Measurements from ENCODE around the gene CD48. TPM values are rescaled to one million over a fixed set of nuclear protein-coding genes. Genes with fewer than 3 reads are reported as not detected.

The CD48 gene
- total and polyA plus RNA-seq, 7 experiments from 2014 or later: 200 to 438 (median 353) TPM

DNA sequence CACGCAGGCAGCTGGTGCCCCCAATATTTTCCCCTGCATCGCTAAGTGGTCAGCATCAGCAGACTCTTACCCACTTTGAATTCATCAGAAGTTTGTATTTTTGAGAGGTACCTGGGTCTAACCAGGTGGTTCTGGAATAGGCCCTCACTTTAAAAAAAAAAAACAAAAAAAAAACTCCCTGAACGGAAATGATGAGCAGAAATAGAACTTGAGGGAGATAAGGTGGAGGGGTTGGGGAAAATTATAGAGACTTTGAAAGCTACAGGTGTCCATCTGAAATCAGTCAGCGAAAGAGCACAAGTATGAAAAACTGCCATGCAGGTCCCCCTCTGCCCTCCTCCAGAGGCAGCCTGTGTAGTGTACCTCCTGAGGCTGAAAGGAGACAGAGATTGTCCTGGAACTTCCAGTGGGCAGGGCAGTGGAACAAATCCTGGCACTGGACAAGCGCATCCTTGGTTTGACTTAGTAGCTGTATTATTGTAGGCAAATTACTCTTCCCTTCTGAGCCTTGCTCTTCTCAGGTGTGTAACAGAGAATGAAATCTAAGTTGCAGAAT lies 28.6 kb upstream of the CD48 start:
- no peaks in the 10 kb centered on the region for H3K27me3 ChIP-seq (ENCODE audit: control insufficient read depth in 2 of 2, insufficient read depth in 2 of 2, low read length in 2 of 2)
- DNase-seq: no peak
- H3K27ac ChIP-seq (ENCODE audit: low read depth, low read length): no peak overlapping the region
- intact Hi-C loops (cut with micrococcal nuclease): no loop called here
- H3K36me3 ChIP-seq (ENCODE audit: control insufficient read depth in 2 of 3, insufficient read depth in 3 of 3, low read length in 3 of 3): no peaks in the 10 kb centered on the region
- POLR2A ChIA-PET: interaction anchor here (0.8 to 1.0 kb wide), 2 partner anchors 15 to 53 kb away, joined by 3 to 4 read pairs; no protein-coding TSS in a partner anchor
- Mint-ChIP-seq H3K4me3 (peak overlapping the region in 2 of 10 donors; percentile 56 to 58), H3K9me3 (peaks cover 0 to 27% (median 10%) of the 10 kb centered on the region in 11 donors), H3K27ac (peak overlapping the region in 2 of 9 donors; percentile 15 to 62), H3K36me3 (peaks cover 0 to 29% (median 9%) of the 10 kb centered on the region in 5 donors), H3K4me1 (peaks cover 36 to 66% (median 43%) of the 10 kb centered on the region in 7 donors), H3K27me3 (no peaks in the 10 kb centered on the region)
- peaks cover 28 to 42% of the 10 kb centered on the region in 2 donors for H3K4me1 ChIP-seq (ENCODE audit: control insufficient read depth in 2 of 2, insufficient read depth in 2 of 2, low read length in 2 of 2)
- ATAC-seq: no peak
- CTCF ChIA-PET: no interaction called here
- H3K9me3 ChIP-seq (ENCODE audit: control insufficient read depth in 2 of 3, low read length in 3 of 3): no peaks in the 10 kb centered on the region
- peak overlapping the region; percentile 40 for H3K4me3 ChIP-seq (ENCODE audit: low read length)

DNA sequence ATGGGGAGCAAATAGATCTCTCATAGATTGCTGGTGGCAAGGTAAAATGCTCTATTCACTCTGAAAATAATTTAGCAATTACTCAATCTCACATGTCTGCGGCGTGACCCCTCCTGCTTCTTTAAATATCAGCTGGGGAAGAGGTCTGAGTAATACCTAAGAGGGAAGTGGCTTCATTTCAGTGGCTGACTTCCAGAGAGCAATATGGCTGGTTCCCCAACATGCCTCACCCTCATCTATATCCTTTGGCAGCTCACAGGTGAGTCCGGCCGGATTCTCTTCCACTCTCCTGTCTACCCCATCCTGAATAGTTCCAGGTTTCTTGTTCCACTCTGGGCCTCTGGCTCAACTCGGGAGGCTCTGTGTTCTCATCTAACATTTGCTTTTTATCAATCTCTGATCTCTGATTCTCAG lies 27.5 kb upstream of the CD48 start, which contains the start of gene SLAMF7:
Gene SLAMF7 (plus strand): TSS at position 150 of the 414 bp plus-strand sequence. CDS start 55 bp downstream, at position 205.
- H3K4me3 ChIP-seq (ENCODE audit: low read length): peak within 1 kb of the TSS; percentile 40
- ChIA-PET POLR2A (no interaction called here), CTCF (interaction anchor here (0.9 to 1.5 kb wide), 5 partner anchors 9 to 56 kb away, joined by 3 to 7 read pairs (median 4); no protein-coding TSS in a partner anchor)
- intact Hi-C loops (cut with micrococcal nuclease): no loop called here
- H3K4me1 ChIP-seq (ENCODE audit: control insufficient read depth in 2 of 2, insufficient read depth in 2 of 2, low read length in 2 of 2): peaks cover 17 to 35% of the 10 kb centered on the region in 2 donors
- Mint-ChIP-seq H3K36me3 (peaks cover 0 to 32% (median 9%) of the 10 kb centered on the region in 5 donors), H3K27ac (peak within 1 kb of the TSS in 6 of 9 donors; percentile 5 to 62 (median 28)), H3K4me1 (peaks cover 30 to 63% (median 36%) of the 10 kb centered on the region in 7 donors), H3K27me3 (no peaks in the 10 kb centered on the region), H3K4me3 (peak within 1 kb of the TSS in 4 of 10 donors; percentile 7 to 79 (median 44)), H3K9me3 (peaks cover 0 to 30% (median 13%) of the 10 kb centered on the region in 11 donors)
- no peak for DNase-seq
- no peaks in the 10 kb centered on the region for H3K9me3 ChIP-seq (ENCODE audit: control insufficient read depth in 2 of 3, low read length in 3 of 3)
- H3K36me3 ChIP-seq (ENCODE audit: control insufficient read depth in 2 of 3, insufficient read depth in 3 of 3, low read length in 3 of 3): no peaks in the 10 kb centered on the region
- H3K27me3 ChIP-seq (ENCODE audit: control insufficient read depth in 2 of 2, insufficient read depth in 2 of 2, low read length in 2 of 2): no peaks in the 10 kb centered on the region
- no peak within 1 kb of the TSS for H3K27ac ChIP-seq (ENCODE audit: low read depth, low read length)
- peak; percentile 86 for ATAC-seq

DNA sequence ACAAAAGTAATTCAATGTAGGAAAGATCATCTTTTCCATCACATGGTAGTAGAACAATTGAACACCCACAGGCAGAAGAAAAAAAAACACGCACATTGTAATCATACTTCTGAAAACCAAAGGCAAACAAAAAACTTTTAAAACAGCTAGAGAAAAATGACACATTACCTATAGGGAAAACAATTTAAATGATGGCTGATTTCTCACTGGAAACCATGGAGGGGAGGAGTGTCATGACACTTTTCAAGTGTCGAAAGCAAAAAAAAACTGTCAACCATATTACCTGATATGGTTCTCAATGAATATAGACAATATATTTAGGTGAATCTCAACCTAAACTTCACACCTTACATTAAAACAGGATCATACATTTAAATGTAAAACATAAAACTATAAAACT lies 26.6 kb upstream of the CD48 start:
- H3K4me3 ChIP-seq (ENCODE audit: low read length): no peak overlapping the region
- Mint-ChIP-seq H3K27me3 (no peaks in the 10 kb centered on the region), H3K27ac (peak overlapping the region in 2 of 9 donors; percentile 6 to 19), H3K36me3 (peaks cover 0 to 38% (median 9%) of the 10 kb centered on the region in 5 donors), H3K4me1 (peaks cover 31 to 65% (median 36%) of the 10 kb centered on the region in 7 donors), H3K9me3 (peaks cover 0 to 30% (median 13%) of the 10 kb centered on the region in 11 donors), H3K4me3 (peak overlapping the region in 1 of 10 donors; percentile 26)
- ATAC-seq: no peak
- ChIA-PET POLR2A (interaction anchor here (0.6 kb wide), 1 partner anchor 28 kb away, joined by 3 read pairs; no protein-coding TSS in a partner anchor), CTCF (interaction anchor here (0.6 to 1.5 kb wide), 5 partner anchors 10 to 365 kb away, joined by 3 to 7 read pairs (median 3); no protein-coding TSS in a partner anchor)
- intact Hi-C loops (cut with micrococcal nuclease): no loop called here
- DNase-seq: no peak
- H3K4me1 ChIP-seq (ENCODE audit: control insufficient read depth in 2 of 2, insufficient read depth in 2 of 2, low read length in 2 of 2): peaks cover 14 to 35% of the 10 kb centered on the region in 2 donors
- no peak overlapping the region for H3K27ac ChIP-seq (ENCODE audit: low read depth, low read length)
- H3K27me3 ChIP-seq (ENCODE audit: control insufficient read depth in 2 of 2, insufficient read depth in 2 of 2, low read length in 2 of 2): no peaks in the 10 kb centered on the region
- H3K36me3 ChIP-seq (ENCODE audit: control insufficient read depth in 2 of 3, insufficient read depth in 3 of 3, low read length in 3 of 3): no peaks in the 10 kb centered on the region
- H3K9me3 ChIP-seq (ENCODE audit: control insufficient read depth in 2 of 3, low read length in 3 of 3): no peaks in the 10 kb centered on the region

DNA sequence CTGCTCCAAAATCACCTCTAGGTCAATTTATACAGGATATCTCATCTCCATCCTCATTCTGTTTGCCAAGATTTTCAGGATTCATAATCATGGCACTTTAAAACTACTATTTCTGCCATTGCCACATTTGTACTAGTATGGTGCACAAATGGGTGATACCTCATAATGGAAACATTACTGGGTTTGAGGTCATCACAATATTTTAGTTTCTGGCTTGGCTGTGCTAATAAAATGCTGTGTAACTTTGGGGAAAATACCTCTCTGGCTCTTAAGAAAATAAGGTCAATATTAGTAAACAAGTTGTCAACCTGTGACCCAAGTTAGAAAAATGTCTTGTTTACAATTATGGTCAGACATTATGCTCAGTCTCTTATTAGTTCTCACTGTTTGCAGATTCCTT lies 22.7 kb upstream of the CD48 start:
- no peaks in the 10 kb centered on the region for H3K27me3 Mint-ChIP-seq
- no peaks in the 10 kb centered on the region for H3K36me3 ChIP-seq (ENCODE audit: control insufficient read depth in 2 of 3, insufficient read depth in 3 of 3, low read length in 3 of 3)
- intact Hi-C loops (cut with micrococcal nuclease): loop anchor here (1.0 to 2.0 kb wide), 2 partner anchors 10 to 16 kb away; no protein-coding TSS in a partner anchor
- ATAC-seq (no peak), DNase-seq (no peak)
- H3K27ac Mint-ChIP-seq: peak overlapping the region in 7 of 9 donors; percentile 1 to 72 (median 27)
- no peaks in the 10 kb centered on the region for H3K27me3 ChIP-seq (ENCODE audit: control insufficient read depth in 2 of 2, insufficient read depth in 2 of 2, low read length in 2 of 2)
- H3K4me3 Mint-ChIP-seq: peak overlapping the region; percentile 1 to 77 (median 48)
- ChIA-PET CTCF (interaction anchor here (0.6 to 1.8 kb wide), 3 partner anchors 9 to 42 kb away, joined by 3 to 7 read pairs (median 4); no protein-coding TSS in a partner anchor), POLR2A (no interaction called here)
- no peak overlapping the region for H3K27ac ChIP-seq (ENCODE audit: low read depth, low read length)
- H3K36me3 Mint-ChIP-seq: peaks cover 7 to 48% (median 12%) of the 10 kb centered on the region in 5 donors
- no peaks in the 10 kb centered on the region for H3K9me3 ChIP-seq (ENCODE audit: control insufficient read depth in 2 of 3, low read length in 3 of 3)
- H3K4me1 ChIP-seq (ENCODE audit: control insufficient read depth in 2 of 2, insufficient read depth in 2 of 2, low read length in 2 of 2): peaks cover 5 to 21% of the 10 kb centered on the region in 2 donors
- H3K4me3 ChIP-seq (ENCODE audit: low read length): no peak overlapping the region
- H3K4me1 Mint-ChIP-seq: peaks cover 19 to 48% (median 30%) of the 10 kb centered on the region in 7 donors
- peaks cover 6 to 30% (median 13%) of the 10 kb centered on the region in 11 donors for H3K9me3 Mint-ChIP-seq

GRCh38 chr1:160733898-160734297 lies 22.3 kb upstream of the CD48 start:
- Histone ChIP-seq H3K4me3 (ENCODE audit: low read length) (peak overlapping the region; percentile 21), H3K9me3 (ENCODE audit: control insufficient read depth in 2 of 3, low read length in 3 of 3) (no peaks in the 10 kb centered on the region), H3K36me3 (ENCODE audit: control insufficient read depth in 2 of 3, insufficient read depth in 3 of 3, low read length in 3 of 3) (no peaks in the 10 kb centered on the region), H3K27me3 (ENCODE audit: control insufficient read depth in 2 of 2, insufficient read depth in 2 of 2, low read length in 2 of 2) (no peaks in the 10 kb centered on the region), H3K27ac (ENCODE audit: low read depth, low read length) (no peak overlapping the region), H3K4me1 (ENCODE audit: control insufficient read depth in 2 of 2, insufficient read depth in 2 of 2, low read length in 2 of 2) (peaks cover 5 to 21% of the 10 kb centered on the region in 2 donors)
- no peak for ATAC-seq
- intact Hi-C loops (cut with micrococcal nuclease): loop anchor here (1.0 to 2.0 kb wide), 2 partner anchors 10 to 17 kb away; no protein-coding TSS in a partner anchor
- peak in 2 of 9 donors; percentile 19 to 23 for DNase-seq
- peak overlapping the region; percentile 1 to 72 (median 31) for H3K27ac Mint-ChIP-seq
- H3K9me3 Mint-ChIP-seq: peaks cover 6 to 30% (median 13%) of the 10 kb centered on the region in 11 donors
- ChIA-PET CTCF (interaction anchor here (0.6 to 2.3 kb wide), 6 partner anchors 8 to 220 kb away, joined by 3 to 7 read pairs (median 4); no protein-coding TSS in a partner anchor), POLR2A (no interaction called here)
- H3K4me1 Mint-ChIP-seq: peaks cover 19 to 44% (median 30%) of the 10 kb centered on the region in 7 donors
- H3K36me3 Mint-ChIP-seq: peaks cover 7 to 48% (median 12%) of the 10 kb centered on the region in 5 donors
- H3K4me3 Mint-ChIP-seq: peak overlapping the region; percentile 1 to 77 (median 48)
- no peaks in the 10 kb centered on the region for H3K27me3 Mint-ChIP-seq

- Mint-ChIP-seq H3K36me3 (peaks cover 3 to 44% (median 12%) of the 10 kb centered on the region in 5 donors), H3K4me1 (peaks cover 16 to 35% (median 30%) of the 10 kb centered on the region in 7 donors), H3K9me3 (peaks cover 6 to 25% (median 10%) of the 10 kb centered on the region in 11 donors), H3K27ac (peak overlapping the region in 2 of 9 donors; percentile 9 to 37), H3K4me3 (peak overlapping the region in 1 of 10 donors; percentile 1), H3K27me3 (no peaks in the 10 kb centered on the region)
- intact Hi-C loops (cut with micrococcal nuclease): no loop called here
- ChIA-PET POLR2A (interaction anchor here (1.3 to 1.5 kb wide), 2 partner anchors 9 to 16 kb away, joined by 3 to 6 read pairs; no protein-coding TSS in a partner anchor), CTCF (interaction anchor here (2.3 kb wide), 1 partner anchor 10 kb away, joined by 5 read pairs; no protein-coding TSS in a partner anchor)
- Histone ChIP-seq H3K27ac (ENCODE audit: low read depth, low read length) (no peak overlapping the region), H3K9me3 (ENCODE audit: control insufficient read depth in 2 of 3, low read length in 3 of 3) (no peaks in the 10 kb centered on the region), H3K36me3 (ENCODE audit: control insufficient read depth in 2 of 3, insufficient read depth in 3 of 3, low read length in 3 of 3) (no peaks in the 10 kb centered on the region), H3K4me3 (ENCODE audit: low read length) (no peak overlapping the region), H3K27me3 (ENCODE audit: control insufficient read depth in 2 of 2, insufficient read depth in 2 of 2, low read length in 2 of 2) (no peaks in the 10 kb centered on the region), H3K4me1 (ENCODE audit: control insufficient read depth in 2 of 2, insufficient read depth in 2 of 2, low read length in 2 of 2) (peaks cover 8 to 18% of the 10 kb centered on the region in 2 donors)
- peak; percentile 10 for ATAC-seq
- DNase-seq: no peak
Observed at GRCh38 chr1:160731990-160732389, 20.4 kb upstream of the CD48 start.
